Bronchial epithelial cell (primary cell): ENCODE measurements around the gene NFE2. TPM values are rescaled to one million over a fixed set of nuclear protein-coding genes. Genes with fewer than 3 reads are reported as not detected.
A peak's percentile ranks its signal among the peaks of the same experiment; 100 is the strongest.

ENCODE experiments used
- DNase-seq: peaks from one replicate; pipeline ENCODE4 v3.0.0-alpha.2; 2010; ENCODE audit warnings: low read depth
- FAIRE-seq: peaks from 2 replicates; lab custom pipeline; 2011; peaks lifted over from hg19 to GRCh38; lab: Jason Lieb, UNC
- H3K27me3 ChIP-seq: 2 replicates; pipeline ENCODE4 v1.5.1; 2011; ENCODE audit warnings: low read length; ENCODE audit not compliant: control insufficient read depth, insufficient read depth
- H3K36me3 ChIP-seq: 2 replicates; pipeline ENCODE4 v1.5.1; 2011; ENCODE audit warnings: low read length; ENCODE audit not compliant: control insufficient read depth, insufficient read depth
- H3K4me3 ChIP-seq: 2 replicates; pipeline ENCODE4 v1.5.1; 2011; ENCODE audit warnings: mild to moderate bottlenecking, low read depth, low read length, control low read depth
- total RNA-seq: library from RNA; depleted of rRNA; stranded (reverse); fragments of >200 nt; gene quantifications from 2 replicates; pipeline ENCODE4 v1.2.1, GENCODE V29; 2014
- TF ChIP-seq, protein P1 (sequence below): IDR thresholded peaks from 2 replicates; pipeline ENCODE4 v1.5.1; 2011; ENCODE audit warnings: mild to moderate bottlenecking, moderate library complexity, low read length, control low read depth, inconsistent platforms; ENCODE audit not compliant: insufficient read depth, severe bottlenecking

NFE2 gene
- not detected in 2 replicates for total RNA-seq

DNA sequence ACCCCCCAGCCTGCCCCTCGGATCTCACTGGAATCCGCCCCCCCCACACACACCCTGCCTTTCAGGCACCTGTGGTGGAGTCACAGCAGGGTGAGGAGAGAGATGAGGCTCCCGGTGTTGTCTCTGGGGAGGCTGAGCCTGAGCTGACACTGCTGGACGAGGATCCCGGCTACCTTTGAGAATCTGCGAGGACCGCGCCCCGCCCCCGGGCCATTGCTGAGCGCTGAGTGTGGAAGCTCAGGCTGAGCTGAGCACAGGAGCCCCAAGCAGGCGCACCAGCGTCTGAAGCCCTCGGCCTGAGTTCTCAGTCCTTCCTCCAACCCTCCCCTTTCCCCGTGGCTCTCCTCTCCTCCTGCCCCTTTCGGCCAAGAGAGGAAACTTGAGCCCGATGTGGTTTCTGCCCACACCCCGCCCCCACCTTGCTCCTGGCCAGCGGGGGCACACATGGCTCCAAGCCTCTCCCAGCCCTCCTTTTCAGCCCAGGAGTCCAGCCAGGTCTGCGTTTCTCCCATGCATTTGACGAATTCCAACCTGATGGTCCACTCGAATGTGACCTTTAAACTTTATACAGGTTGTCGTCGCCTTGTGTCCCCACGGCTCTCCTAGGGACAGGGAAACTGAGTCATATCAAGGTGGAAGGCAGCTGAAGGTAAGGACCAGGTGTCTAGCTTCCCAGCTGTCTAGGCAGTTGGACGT is at the start of gene NFE2:
TSS of gene NFE2 (minus strand) at position 284 of the 696 bp plus-strand sequence. CDS start 5,767 bp downstream, outside the sequence.
- TF ChIP-seq, protein P1, sequence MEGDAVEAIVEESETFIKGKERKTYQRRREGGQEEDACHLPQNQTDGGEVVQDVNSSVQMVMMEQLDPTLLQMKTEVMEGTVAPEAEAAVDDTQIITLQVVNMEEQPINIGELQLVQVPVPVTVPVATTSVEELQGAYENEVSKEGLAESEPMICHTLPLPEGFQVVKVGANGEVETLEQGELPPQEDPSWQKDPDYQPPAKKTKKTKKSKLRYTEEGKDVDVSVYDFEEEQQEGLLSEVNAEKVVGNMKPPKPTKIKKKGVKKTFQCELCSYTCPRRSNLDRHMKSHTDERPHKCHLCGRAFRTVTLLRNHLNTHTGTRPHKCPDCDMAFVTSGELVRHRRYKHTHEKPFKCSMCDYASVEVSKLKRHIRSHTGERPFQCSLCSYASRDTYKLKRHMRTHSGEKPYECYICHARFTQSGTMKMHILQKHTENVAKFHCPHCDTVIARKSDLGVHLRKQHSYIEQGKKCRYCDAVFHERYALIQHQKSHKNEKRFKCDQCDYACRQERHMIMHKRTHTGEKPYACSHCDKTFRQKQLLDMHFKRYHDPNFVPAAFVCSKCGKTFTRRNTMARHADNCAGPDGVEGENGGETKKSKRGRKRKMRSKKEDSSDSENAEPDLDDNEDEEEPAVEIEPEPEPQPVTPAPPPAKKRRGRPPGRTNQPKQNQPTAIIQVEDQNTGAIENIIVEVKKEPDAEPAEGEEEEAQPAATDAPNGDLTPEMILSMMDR: no peak
- no peak for FAIRE-seq
- DNase-seq: peak; percentile 60
- Histone ChIP-seq H3K27me3 (no peaks in the 10 kb centered on the region), H3K36me3 (no peaks in the 10 kb centered on the region), H3K4me3 (no peak within 1 kb of the TSS)

DNA sequence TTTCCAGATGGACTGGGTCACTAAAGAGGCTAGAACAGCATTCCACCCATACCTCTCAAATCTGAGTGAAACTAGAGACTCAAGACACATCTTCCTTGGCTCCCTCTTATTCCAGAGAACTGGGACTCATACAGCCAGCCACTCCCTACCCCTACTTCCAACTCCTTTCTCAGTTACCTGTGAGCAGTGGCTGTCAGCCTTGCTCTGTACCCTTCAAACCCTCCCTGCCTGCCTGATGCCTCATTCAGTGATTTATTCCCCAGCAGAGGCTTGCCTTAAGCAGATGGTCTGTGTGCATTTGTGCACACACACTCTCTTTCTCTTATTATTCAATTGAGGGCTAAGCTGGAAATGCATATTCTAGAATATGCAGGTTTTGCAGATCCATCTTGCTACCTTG is 48.9 kb upstream of the NFE2 start:
- FAIRE-seq: no peak
- Histone ChIP-seq H3K4me3 (no peak overlapping the region), H3K27me3 (no peaks in the 10 kb centered on the region), H3K36me3 (peaks cover 24% of the 10 kb centered on the region)
- TF ChIP-seq, protein P1: no peak
- DNase-seq: no peak

DNA sequence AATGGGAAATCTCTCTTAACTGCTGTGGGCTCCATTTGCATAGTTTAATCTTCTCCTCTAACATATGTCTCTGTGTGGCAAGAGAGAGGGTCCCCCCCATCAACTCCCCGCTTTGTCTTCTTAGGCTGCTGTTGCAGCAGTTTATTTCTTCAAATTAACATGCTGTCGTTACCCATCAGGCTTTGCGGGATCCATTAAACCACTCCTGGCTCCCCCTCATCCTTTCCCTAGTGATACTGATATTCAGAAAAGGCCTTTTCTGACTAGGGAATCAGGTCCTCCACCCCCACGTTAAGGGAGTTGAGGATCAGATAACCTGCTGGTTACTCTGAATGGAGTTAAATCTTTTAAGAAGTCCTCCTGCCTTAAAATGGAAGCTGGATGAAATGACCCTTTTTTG is 48.2 kb upstream of the NFE2 start:
- H3K36me3 ChIP-seq: peaks cover 24% of the 10 kb centered on the region
- no peaks in the 10 kb centered on the region for H3K27me3 ChIP-seq
- TF ChIP-seq, protein P1: no peak
- H3K4me3 ChIP-seq: no peak overlapping the region
- FAIRE-seq: no peak
- no peak for DNase-seq

DNA sequence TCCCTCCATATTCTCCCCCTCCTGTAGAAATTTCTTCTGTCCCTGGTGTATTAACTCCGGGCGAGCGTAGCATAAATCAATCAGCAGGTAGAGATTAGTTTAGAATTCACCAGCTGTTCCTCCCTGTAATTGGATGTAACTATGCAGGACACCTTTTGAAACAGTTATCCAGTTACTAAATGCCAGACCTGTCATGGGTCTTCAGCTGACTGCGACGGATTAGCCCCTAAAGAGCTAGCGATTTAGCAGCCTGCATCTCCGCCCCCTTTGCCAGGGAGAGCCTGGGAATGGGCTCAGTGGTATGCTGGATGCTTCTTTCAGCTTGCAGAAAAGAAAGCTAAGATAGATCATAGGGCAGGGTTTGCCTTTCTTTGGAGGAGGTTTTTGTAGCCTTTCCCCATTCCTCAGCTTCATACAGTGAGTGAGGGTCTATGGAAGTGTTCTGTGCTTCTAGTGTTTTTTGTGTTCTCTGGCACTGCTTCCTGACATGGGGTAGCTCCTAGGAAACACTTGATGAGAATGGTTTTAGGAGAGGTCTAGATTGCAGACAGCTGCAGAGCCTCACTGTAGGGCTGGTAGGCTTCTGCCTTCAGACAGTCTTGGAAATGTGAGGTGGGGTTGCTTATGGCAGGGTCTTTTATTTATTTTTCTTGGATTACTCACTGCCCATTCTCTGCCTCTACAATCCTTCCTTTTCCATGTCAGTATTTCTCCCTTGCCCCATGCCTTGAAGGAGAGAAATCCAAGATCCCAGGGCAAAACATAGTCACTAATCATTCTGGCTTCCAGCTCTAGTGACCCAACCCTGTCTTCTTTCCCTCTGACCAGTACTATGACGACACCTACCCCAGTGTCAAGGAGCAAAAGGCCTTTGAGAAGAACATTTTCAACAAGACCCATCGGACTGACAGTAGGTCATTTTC is 40.8 kb upstream of the NFE2 start:
- TF ChIP-seq, protein P1: no peak
- FAIRE-seq: no peak
- H3K4me3 ChIP-seq: no peak overlapping the region
- no peaks in the 10 kb centered on the region for H3K27me3 ChIP-seq
- H3K36me3 ChIP-seq: peaks cover 30% of the 10 kb centered on the region
- DNase-seq: no peak

DNA sequence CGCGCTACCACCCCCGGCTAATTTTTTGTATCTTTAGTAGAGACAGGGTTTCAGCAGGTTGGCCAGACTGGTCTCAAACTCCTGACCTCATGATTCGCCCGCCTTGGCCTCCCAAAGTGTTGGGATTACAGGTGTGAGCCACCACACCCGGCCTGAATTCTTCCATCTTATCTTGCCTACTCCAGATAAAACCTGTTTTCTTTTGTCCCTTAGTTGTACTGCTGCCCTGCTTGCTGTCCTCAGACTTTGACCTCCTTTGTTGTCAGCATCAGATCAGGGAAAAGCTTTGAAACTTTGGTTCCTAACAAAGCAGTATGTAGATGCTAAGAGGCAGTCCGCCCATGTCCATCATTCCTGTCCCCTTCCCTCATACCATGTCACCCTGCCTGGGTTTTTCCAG is 40.0 kb upstream of the NFE2 start:
- no peak for FAIRE-seq
- DNase-seq: no peak
- Histone ChIP-seq H3K4me3 (no peak overlapping the region), H3K36me3 (peaks cover 30% of the 10 kb centered on the region), H3K27me3 (no peaks in the 10 kb centered on the region)
- TF ChIP-seq, protein P1: no peak
